Osteoblast (primary cell): ENCODE results near the gene METAP2. TPM values are rescaled to one million over a fixed set of nuclear protein-coding genes. Genes with fewer than 3 reads are reported as not detected.

Experiments
- DNase-seq: peaks from one replicate; pipeline ENCODE4 v3.0.0; 2011; ENCODE audit warnings: low spot score, mixed read lengths; ENCODE audit not compliant: insufficient read length; ENCODE audit errors: missing footprints
- H2AFZ ChIP-seq: 2 replicates; pipeline ENCODE4 v1.6.0; 2011; ENCODE audit warnings: mild to moderate bottlenecking, low read length
- H3K27ac ChIP-seq: 2 replicates; pipeline ENCODE4 v1.5.1; 2011; ENCODE audit warnings: mild to moderate bottlenecking, low read depth, low read length, moderate library complexity
- H3K27me3 ChIP-seq: 2 replicates; pipeline ENCODE4 v1.6.0; 2012; ENCODE audit warnings: mild to moderate bottlenecking, control low read depth, inconsistent platforms, low read length, moderate library complexity; ENCODE audit not compliant: insufficient read depth
- H3K36me3 ChIP-seq: 2 replicates; pipeline ENCODE4 v1.5.1; 2011; ENCODE audit warnings: mild to moderate bottlenecking, low read length, control low read depth, moderate library complexity; ENCODE audit not compliant: insufficient read depth
- H3K4me1 ChIP-seq: 2 replicates; pipeline ENCODE4 v1.5.1; 2011; ENCODE audit warnings: mild to moderate bottlenecking, low read length, control low read depth, moderate library complexity; ENCODE audit not compliant: insufficient read depth
- H3K4me2 ChIP-seq: 2 replicates; pipeline ENCODE4 v1.6.0; 2011; ENCODE audit warnings: mild to moderate bottlenecking, low read length; ENCODE audit not compliant: insufficient read depth
- H3K4me3 ChIP-seq: fragments of 200-600 bp; sonication (generic); 3 replicates; pipeline ENCODE4 v1.5.1; 2012; ENCODE audit warnings: mild to moderate bottlenecking, low read length, inconsistent platforms; ENCODE audit not compliant: insufficient read depth
- H3K79me2 ChIP-seq: 2 replicates; pipeline ENCODE4 v1.6.0; 2012; ENCODE audit warnings: mild to moderate bottlenecking, low read length, control low read depth, inconsistent platforms; ENCODE audit not compliant: insufficient read depth
- H3K9me3 ChIP-seq: 2 replicates; pipeline ENCODE4 v1.5.1; 2011; ENCODE audit warnings: low read depth, low read length, control low read depth
- H4K20me1 ChIP-seq: 2 replicates; pipeline ENCODE4 v1.6.0; 2012; ENCODE audit warnings: mild to moderate bottlenecking, low read length, control low read depth; ENCODE audit not compliant: insufficient read depth
- CTCF ChIP-seq: IDR thresholded peaks from 2 replicates; pipeline ENCODE4 v1.5.1; 2011; ENCODE audit warnings: mild to moderate bottlenecking, low read depth, low read length, moderate library complexity; ENCODE audit errors: extremely low read depth
- total RNA-seq: library from RNA; depleted of rRNA; stranded (reverse); fragments of >200 nt; gene quantifications from 2 replicates; pipeline ENCODE4 v1.2.3, GENCODE V29; 2012

Gene METAP2
- total RNA-seq, 1 donor: 80.7 TPM

GRCh38 chr12:95495433-95495832 is 21.5 kb downstream of the METAP2 start:
- H4K20me1 ChIP-seq: no peaks in the 10 kb centered on the region
- DNase-seq: no peak
- no peak overlapping the region for H3K4me2 ChIP-seq
- H3K36me3 ChIP-seq: peaks cover 72% of the 10 kb centered on the region
- H3K27ac ChIP-seq: no peak overlapping the region
- no peak overlapping the region for H2AFZ ChIP-seq
- no peaks in the 10 kb centered on the region for H3K9me3 ChIP-seq
- peaks cover 37% of the 10 kb centered on the region for H3K79me2 ChIP-seq
- H3K4me3 ChIP-seq: no peak overlapping the region
- H3K27me3 ChIP-seq: no peaks in the 10 kb centered on the region
- TF ChIP-seq CTCF: no peak
- H3K4me1 ChIP-seq: no peaks in the 10 kb centered on the region

DNA sequence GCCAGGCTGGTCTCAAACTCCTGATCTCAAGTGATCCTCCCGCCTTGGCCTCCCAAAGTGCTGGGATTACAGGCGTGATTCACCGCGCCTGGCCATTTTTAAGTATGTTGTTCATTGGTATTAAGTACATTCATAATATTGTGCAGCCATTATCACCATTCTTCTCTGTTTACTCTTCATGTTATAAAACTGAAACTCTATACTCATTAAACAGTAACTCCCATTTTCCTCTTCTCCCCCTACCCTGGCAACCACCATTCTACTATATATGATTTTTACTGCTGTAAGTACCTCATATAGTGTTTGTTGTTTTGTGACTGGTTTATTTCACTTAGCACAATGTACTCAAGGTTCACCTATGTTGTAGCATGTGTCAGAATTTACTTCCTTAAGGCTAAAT is 23.1 kb downstream of the METAP2 start:
- Histone ChIP-seq H3K79me2 (peaks cover 37% of the 10 kb centered on the region), H3K27ac (no peak overlapping the region), H3K36me3 (peaks cover 74% of the 10 kb centered on the region), H3K4me3 (no peak overlapping the region), H3K9me3 (no peaks in the 10 kb centered on the region), H3K27me3 (no peaks in the 10 kb centered on the region), H3K4me1 (no peaks in the 10 kb centered on the region), H3K4me2 (no peak overlapping the region), H2AFZ (no peak overlapping the region), H4K20me1 (peaks cover 3% of the 10 kb centered on the region)
- TF ChIP-seq CTCF: no peak
- no peak for DNase-seq

DNA sequence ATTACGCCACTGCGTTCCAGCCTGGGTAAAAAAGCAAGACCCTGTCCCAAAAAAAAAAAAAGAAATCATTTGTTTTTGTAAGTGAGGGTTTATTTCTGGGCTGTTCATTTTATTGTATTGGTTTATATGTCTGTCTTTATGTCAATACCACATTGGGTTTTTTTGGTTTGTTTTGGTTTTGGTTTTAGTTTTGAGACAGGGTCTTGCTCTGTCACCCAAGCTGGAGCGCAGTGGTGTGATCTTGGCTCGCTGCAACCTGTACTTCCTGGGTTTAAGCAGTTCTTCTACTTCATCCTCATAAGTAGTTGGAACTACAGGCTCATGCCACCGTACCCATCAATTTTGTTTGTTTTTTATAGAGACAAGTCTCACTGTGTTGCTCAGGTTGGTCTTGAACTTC is 25.0 kb downstream of the METAP2 start:
- Histone ChIP-seq H3K4me3 (no peak overlapping the region), H3K36me3 (peaks cover 72% of the 10 kb centered on the region)
- no peak for TF ChIP-seq CTCF

DNA sequence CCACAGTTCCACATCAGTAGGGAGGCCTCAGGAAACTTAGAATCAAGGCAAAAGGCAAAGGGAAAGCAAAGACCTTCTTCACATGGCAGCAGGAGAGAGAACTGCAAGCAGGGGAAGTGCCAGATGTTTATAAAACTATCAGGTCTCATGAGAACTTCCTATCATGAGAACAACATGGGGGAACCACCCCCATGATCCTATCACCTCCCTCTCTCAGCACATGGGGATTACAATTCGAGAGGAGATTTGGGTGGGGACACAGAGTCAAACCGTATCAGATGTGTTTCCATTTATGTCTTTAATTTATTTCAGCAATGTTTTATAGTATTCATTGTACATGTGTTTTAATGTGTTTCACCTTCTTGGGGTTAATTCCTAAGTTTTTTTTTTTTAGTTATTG is 25.8 kb downstream of the METAP2 start:
- no peak for TF ChIP-seq CTCF
- peaks cover 72% of the 10 kb centered on the region for H3K36me3 ChIP-seq
- peaks cover 38% of the 10 kb centered on the region for H3K79me2 ChIP-seq
- no peak overlapping the region for H2AFZ ChIP-seq
- peaks cover 3% of the 10 kb centered on the region for H4K20me1 ChIP-seq
- H3K9me3 ChIP-seq: no peaks in the 10 kb centered on the region
- DNase-seq: no peak
- H3K27ac ChIP-seq: no peak overlapping the region
- H3K4me2 ChIP-seq: no peak overlapping the region
- H3K27me3 ChIP-seq: no peaks in the 10 kb centered on the region
- H3K4me3 ChIP-seq: no peak overlapping the region
- H3K4me1 ChIP-seq: no peaks in the 10 kb centered on the region

More for the DNA sequence above, 25.0 kb downstream of the METAP2 start:
- no peak for DNase-seq
- Histone ChIP-seq H3K27ac (no peak overlapping the region), H3K9me3 (no peaks in the 10 kb centered on the region), H4K20me1 (peaks cover 3% of the 10 kb centered on the region), H3K79me2 (peaks cover 38% of the 10 kb centered on the region), H3K4me2 (no peak overlapping the region), H2AFZ (no peak overlapping the region), H3K27me3 (no peaks in the 10 kb centered on the region), H3K4me1 (no peaks in the 10 kb centered on the region)
